LHCN-M2 (cell line): ENCODE measurements around the gene NTPCR. TPM values are rescaled to one million over a fixed set of nuclear protein-coding genes. Genes with fewer than 3 reads are reported as not detected.
A peak's percentile ranks its signal among the peaks of the same experiment; 100 is the strongest.

ENCODE experiments used
- DNase-seq: peaks from one replicate; pipeline ENCODE4 v3.0.0-alpha.2; 2012; ENCODE audit warnings: low read depth
- total RNA-seq: library from RNA; depleted of rRNA; stranded (reverse); fragments of >200 nt; gene quantifications from 2 replicates; pipeline ENCODE4 v1.2.3, GENCODE V29; 2014; rRNA removed

NTPCR gene
- total RNA-seq, 1 experiment from 2014 or later: 38.1 TPM

DNA sequence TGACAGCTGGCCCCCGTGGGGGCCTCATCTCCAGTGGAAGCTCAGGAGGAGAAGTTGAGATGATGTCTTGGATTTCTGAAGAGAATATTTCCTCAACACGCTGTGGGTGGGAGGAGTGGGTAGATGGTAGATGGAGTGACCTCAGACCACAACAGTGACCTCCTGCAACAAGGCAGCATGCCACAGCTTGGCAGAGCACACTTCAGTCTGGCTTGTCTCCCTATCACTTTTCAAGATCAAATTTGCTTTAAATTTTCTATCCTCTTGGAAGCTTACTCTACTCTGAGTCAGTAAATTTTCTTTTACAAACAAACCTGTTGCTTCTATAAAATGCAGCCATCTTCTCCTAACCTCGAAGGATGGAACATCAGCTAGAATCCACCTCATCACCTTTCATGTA, 59.7 kb downstream of the NTPCR start:
- DNase-seq: peak; percentile 48

GRCh38 chr1:233012021-233012420, 61.6 kb downstream of the NTPCR start:
- no peak for DNase-seq

GRCh38 chr1:233015965-233016364, 65.6 kb downstream of the NTPCR start:
- peak; percentile 67 for DNase-seq

- DNase-seq: no peak
Observed at GRCh38 chr1:233016798-233017197, 66.4 kb downstream of the NTPCR start.

- DNase-seq: no peak
Observed at GRCh38 chr1:233019083-233019482, 68.7 kb downstream of the NTPCR start.

DNA sequence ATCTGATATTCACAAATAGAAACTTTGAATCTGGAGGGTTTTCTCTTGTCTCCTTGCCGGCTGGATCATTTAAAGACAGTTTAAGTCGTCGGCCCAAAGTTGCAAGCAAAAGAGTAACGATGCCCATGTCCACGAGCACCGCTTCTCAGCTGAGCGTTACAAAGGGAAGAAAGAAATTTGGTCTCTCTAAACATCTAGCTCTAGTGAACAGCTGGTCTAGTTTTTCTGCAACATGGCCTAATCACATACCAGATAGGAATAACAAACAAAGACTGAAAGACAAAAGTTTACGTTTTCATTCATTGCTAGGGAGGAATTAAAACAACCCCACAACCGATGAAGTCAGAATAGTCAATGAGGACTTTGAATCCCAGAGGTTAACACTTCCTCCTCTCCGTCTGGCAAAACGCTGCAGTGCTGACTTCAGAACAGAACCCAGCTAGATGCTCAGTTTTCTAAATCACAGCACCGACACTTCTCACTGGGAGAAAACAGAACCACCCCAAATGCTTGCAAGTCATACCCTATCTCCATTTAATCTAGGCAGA, 69.4 kb downstream of the NTPCR start:
- no peak for DNase-seq

- DNase-seq: no peak
Observed at GRCh38 chr1:233020426-233020825, 70.0 kb downstream of the NTPCR start.

- DNase-seq: no peak
Observed at GRCh38 chr1:233022246-233022645, 71.8 kb downstream of the NTPCR start.

- DNase-seq: no peak
Observed at GRCh38 chr1:233024199-233024598, 73.8 kb downstream of the NTPCR start.

- peak; percentile 39 for DNase-seq
Observed at GRCh38 chr1:233025157-233025556, 74.7 kb downstream of the NTPCR start.

DNA sequence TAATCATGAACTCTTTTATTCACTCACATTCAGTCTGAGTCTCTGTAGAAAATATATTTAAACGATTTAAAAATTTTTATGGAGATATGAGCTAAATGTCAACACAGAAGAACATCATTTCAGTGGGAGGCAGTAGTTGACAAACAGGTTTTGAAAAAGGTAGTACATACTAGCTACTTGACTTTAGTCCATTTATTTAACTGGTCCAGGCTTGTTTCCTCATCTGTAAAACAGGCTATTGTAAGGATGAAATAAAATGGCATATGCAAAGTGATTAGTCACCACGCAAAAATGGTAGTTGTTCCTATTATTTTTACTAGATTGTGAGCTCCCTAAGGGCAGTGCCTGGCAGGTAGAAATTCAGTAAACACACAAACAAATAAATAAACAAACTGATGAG, 75.2 kb downstream of the NTPCR start:
- DNase-seq: peak; percentile 9

DNA sequence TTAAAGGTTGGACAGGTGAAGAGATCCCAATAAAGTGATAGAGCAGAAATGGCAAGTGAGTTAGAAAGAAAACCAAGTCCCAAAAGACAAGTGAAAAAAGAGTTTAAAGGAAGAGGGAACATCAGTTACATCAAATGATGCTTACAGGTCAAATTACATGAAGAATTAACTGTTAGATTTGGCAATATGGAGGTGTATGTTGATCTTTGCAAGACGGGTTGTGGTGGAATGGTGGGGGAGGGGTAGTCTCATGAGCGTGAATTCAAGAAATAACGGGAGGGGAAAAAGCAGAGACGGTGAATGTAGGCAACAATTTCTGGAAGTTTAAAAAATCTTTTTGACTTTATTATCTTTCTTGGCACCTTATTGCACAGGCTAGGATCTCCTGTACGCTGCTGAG, 76.6 kb downstream of the NTPCR start:
- no peak for DNase-seq

DNA sequence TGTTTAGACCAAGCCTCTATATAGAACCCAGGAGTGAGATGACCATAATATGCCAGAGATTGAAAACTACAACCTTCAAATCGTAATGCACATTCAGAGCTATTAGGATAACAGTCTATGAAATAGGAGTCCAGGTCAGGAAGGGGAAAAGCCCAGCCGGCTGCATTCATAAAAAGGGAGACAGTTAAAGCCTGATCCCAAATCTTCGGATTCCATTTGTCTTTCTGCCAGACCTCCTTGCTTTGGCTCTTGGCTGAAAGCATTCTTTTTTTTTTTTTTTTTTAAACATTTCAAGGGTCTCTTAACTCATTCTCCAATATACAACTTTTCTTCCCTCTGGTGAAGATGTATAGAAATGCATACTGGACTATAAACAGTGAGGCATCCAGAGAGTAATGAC, 81.1 kb downstream of the NTPCR start:
- DNase-seq: no peak

DNA sequence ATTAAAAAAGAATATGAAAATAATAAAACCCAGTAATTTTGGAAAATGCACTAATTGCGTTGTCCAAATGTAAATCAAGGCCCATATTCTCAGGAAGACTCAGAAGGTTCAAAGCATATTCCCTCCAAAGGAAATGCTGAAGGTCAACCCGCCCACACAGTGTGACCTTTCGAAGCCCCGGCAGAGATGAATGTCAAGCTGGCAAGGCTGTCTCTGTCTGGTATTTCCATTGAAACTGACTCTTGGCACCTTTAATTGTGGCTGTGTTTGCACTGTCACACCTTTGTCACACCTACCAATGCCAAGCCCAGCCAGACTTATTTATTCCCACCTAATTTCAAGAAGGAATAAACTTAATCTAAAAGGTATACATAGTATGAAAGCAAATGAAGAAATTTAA, 82.5 kb downstream of the NTPCR start:
- DNase-seq: no peak

- peak; percentile 45 for DNase-seq
Observed at GRCh38 chr1:233033361-233033760, 83.0 kb downstream of the NTPCR start.

Other genes with a start within 250 kb of the NTPCR start
- 2.1 and 2.4 TPM in 2 replicates for gene MAP10, start 145.2 kb upstream of the NTPCR start, total RNA-seq